ENCODE data around the gene CCNI2.

DNA sequence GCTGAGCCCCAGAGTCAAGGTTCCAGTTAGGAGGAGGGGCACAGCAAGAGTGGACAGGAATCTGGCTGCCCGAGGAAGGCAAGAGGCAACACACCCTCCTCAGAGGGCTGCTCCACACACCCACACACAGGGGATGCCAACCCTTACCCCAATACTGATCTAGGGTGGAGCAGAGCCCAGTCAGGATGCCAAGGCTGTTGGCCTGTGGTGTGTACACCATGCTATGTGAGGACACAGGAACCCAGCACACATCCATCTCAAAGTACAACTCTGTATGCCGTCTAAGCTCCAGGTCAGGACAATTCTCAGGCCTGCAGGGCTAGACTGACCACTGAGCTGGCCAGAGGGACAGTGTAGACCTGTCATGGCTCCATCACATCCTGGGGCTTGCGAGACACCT is 27.2 kb downstream of the CCNI2 start:
- TF ChIP-seq, protein P1, sequence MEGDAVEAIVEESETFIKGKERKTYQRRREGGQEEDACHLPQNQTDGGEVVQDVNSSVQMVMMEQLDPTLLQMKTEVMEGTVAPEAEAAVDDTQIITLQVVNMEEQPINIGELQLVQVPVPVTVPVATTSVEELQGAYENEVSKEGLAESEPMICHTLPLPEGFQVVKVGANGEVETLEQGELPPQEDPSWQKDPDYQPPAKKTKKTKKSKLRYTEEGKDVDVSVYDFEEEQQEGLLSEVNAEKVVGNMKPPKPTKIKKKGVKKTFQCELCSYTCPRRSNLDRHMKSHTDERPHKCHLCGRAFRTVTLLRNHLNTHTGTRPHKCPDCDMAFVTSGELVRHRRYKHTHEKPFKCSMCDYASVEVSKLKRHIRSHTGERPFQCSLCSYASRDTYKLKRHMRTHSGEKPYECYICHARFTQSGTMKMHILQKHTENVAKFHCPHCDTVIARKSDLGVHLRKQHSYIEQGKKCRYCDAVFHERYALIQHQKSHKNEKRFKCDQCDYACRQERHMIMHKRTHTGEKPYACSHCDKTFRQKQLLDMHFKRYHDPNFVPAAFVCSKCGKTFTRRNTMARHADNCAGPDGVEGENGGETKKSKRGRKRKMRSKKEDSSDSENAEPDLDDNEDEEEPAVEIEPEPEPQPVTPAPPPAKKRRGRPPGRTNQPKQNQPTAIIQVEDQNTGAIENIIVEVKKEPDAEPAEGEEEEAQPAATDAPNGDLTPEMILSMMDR (IDR thresholded peaks at IDR 0.05) = no peak
- no peak for TF ChIP-seq EP300 (IDR thresholded peaks at IDR 0.05)
- TF ChIP-seq POLR2A (IDR thresholded peaks at IDR 0.05) = no peak
- no peak for TF ChIP-seq POLR2AphosphoS5 (IDR thresholded peaks at IDR 0.05)

Data from stomach (tissue), 4 donors.